ENCODE data around the gene PDP2.
A peak's percentile ranks its signal among the peaks of the same experiment; 100 is the strongest.

PDP2 gene, protein sequence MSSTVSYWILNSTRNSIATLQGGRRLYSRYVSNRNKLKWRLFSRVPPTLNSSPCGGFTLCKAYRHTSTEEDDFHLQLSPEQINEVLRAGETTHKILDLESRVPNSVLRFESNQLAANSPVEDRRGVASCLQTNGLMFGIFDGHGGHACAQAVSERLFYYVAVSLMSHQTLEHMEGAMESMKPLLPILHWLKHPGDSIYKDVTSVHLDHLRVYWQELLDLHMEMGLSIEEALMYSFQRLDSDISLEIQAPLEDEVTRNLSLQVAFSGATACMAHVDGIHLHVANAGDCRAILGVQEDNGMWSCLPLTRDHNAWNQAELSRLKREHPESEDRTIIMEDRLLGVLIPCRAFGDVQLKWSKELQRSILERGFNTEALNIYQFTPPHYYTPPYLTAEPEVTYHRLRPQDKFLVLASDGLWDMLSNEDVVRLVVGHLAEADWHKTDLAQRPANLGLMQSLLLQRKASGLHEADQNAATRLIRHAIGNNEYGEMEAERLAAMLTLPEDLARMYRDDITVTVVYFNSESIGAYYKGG

DNA sequence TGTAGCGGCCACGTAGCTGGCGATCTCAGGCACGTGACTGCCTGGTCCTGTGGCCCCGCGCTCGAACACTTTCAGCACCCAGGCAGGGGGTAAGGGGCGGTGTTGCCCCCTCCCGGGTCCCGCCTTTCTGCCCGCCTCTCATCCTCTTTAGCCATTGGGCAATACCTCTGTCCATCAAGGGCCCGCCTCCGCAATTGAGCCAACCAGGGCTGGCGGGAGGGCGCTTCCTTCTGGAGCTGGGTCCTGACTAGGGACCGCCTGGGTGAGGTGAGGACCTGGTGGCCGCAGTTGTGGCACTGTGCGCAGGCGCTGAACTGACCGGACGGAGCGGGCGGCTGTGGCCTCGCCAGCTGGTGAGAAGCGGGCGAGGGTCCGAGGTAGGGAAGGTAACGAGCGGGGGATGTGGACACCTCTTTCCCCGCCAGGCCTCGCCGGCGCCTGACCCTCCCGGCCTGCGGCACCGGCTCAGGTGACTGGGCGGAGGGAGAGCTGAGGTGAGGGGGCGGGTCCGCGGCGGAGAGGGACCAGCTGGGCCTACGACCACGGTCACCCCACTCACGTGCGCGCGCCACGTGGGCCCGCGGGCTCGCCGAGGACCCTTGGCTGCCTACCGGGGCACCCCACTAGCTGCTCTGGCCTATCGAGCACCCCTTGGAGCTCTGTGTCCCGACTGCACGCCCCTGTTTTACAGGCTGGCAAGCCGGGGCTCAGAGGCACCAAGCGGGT, at the start of gene PDP2:
Gene PDP2, plus strand, starts transcription at position 228 of the 726 bp plus-strand sequence. CDS start 3,770 bp downstream, outside the sequence.
- DNase-seq = peak; percentile 85 to 86

DNA sequence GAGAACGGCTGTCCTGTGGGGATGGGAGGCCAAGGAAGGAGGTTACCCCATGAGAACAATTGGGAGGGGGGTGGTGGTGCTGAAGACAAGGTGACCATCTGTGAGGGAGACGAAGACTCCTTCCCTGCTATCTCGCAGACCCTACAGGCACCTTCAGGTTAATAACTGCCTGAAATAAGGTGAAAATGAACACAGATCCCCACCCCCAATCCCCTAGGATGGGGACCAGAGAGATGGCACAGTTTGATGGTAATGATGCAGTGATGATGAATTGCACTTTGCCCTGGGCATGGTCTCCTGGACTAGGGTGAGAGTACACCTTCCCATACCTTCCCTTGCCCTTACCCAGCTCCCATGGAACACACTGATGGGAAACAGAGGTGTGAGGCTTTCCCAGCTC, 48.1 kb upstream of the PDP2 start:
- DNase-seq = no peak

DNA sequence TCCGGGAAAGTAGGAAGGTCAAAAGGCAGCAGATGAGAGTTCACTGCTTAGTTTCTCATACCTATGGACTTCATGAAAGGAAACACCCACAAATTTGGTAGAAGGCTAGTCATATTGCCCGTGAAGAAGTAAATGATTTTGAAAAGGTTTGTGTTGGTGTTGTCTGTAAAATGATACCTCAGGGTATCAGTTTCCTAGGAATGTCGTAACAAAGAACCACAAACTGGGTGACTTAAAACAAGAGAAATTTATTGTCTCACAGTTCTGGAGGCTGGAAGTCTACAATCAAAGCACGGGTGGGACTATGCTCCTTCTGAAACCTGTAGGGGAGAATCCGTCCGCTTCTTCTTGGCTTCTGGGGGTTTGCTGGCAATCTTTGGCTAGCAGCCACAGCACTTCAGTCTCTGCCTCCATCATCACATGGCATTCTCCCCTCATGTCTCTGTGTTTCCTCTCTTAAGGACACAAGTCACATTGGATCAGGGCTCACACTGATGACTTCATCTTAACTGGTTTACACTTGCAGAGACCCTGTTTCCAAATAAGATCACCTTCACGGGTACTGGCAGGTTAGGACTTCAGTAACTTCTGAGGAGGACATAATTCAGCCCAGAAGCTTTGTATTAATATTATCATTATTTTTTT, 47.5 kb upstream of the PDP2 start:
- DNase-seq = no peak

DNA sequence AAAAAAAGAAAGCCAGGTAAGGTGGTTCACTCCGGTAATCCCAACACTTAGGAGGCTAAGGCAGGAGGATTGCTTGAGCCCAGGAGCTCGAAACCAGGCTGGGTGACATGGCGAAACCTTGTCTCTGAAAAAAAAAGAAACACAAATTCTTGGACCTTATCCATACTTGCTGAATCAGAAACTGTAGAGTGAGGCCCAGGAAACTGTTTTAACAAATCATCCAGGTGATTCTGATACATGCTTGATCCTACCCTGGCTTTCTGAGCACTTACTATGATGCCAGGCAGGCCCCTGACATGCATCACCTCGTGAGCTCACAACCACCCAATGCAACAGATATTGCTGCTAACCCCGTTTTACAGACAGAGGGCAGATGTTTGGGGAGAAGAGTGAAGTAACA, 45.6 kb upstream of the PDP2 start:
- DNase-seq = no peak

DNA sequence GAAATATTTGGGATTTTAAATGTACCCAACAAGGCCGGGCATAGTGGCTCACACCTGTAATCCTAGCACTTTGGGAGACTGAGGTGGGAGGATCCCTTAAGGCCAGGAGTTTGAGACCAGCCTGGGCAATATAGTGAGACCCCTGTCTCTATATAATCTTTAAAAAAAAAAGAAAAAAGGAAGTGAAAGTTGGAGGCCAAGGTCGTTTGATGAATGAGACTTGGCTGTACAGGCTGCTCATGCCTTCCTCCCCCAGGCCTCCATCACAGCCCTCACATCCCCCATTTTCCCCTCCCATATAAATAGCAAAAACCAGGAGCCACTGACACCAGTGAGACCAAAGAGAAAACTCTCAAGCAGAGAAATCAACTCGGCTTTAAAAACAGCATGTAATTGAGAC, 39.4 kb upstream of the PDP2 start:
- DNase-seq = no peak

DNA sequence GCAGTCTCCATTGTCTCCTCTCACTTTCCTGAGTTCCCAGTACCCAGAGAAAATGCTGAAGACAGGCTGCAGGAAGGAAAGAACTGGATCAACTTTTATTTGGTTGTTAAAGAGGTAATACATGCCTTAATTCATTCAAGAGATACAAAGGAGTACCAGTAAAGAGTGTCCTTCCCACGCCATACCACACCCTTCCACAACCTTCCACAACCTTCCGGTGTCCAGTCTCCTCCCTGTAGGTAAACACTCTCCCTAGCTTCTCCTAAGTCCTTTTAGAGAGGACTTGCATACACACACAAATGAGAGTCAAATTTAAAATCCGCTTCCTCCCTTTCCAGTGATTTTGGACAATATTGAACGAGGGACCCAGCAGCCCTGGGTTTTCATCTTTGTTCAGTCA, 38.9 kb upstream of the PDP2 start:
- no peak for DNase-seq

DNA sequence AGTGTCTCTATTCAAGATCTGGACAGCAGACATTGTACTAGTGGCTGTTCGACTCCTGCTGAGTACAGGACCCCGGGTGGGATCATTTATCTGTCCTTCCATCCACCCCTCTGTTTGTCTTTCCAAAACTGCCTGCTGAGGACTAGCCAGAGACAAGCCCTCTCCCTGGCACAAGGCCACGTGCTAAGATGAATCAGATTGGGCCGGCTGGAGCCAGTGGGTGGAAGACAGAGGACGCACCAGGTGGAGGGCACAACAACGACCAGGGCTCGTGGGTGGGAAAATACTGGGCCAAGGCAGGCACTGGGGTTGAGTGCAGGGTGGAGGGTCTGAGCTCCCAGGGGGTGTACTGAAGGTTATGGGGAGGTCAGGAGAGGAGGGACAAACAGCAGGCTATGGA, 37.5 kb upstream of the PDP2 start:
- no peak for DNase-seq

DNA sequence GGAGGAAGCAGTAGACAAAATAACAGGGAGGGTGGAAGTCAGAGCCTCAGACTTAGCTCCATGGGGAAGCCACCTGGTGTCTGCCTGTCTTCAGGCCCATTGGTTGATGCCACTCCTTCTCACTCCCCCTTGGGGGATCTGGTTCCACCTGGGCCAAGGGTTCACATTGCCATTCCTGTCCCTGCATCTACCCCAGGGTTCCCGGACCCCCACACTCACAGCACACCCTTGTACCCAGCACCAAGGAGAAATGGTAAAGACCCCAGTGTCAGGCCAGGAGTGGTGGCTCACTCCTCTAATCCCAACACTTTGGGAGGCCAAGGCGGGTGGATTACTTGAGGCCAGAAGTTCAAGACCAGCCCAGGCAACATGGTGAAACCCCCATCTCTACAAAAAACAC, 37.1 kb upstream of the PDP2 start:
- DNase-seq = no peak

DNA sequence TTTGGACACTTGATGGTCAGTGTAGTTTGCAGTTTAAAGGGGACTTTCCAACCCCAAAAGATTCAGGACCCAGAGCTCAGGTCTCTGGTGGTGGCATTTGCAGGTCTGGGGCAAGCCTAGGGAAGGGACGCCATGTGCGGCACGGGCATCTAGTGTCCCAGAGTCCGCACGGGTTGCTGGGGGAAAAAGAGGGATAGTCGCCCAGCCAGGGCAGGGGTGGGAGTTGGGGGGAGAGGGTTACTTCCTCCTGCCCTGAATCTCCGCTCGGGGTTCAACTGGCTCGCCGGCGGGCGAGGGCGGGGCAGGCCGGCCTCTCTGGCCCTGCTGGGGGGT, 36.3 kb upstream of the PDP2 start:
- DNase-seq = no peak

DNA sequence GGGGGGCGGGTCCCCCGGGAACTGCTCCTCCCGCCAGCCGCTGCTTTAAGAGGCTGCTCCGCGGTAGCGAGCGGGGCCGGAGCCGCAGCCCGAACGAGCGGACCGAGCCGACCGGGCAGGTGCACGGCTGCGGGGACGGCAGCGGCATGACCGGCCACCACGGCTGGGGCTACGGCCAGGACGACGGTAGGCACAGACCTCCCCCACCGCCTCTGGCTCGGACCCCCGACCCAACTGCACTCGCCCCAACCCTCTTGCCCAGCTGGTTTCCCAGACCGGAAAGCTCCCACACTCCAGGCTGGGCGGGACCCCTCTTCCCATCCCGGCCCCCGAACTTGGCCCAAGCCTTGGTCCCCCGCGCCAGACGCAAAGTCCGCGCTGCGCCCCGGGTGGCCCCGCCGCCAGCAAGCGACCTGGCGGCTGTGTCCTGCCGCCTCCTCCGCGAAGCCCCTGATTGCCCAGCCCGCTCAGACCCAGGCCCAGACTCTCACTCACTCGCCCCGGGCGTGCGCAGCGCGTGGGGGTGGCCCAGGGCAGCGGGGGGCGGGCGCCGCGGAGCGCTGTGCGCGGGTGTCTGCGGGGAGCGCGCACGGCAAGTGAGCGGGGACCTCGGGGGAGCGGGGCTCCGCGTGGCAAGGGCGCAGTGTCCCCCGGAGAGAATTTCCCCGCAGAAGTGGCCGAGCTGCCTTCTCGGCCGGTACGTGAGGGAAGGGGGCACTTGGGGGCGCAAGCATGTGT, 35.8 kb upstream of the PDP2 start, which contains the start of gene CA7:
Gene CA7, plus strand, starts transcription at position 73 of the 738 bp plus-strand sequence. Its CDS starts 74 bp downstream, at position 147.
- no peak for DNase-seq

DNA sequence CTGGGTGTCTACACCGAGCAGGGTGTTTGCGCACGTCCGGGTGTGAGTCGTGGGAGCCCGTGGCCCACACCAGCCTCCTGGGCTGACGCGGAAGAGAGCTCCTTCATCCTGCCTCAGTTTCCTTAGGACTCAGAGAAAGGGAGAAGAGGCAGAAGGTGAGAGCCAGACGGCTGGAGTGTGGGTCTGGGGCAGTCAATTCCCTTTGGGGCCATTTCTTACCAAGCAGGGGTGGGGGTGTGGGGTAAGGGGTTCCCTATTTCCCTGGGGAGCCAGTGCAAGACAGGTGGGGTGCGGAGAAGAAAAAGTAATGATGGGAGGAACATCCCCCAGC, 35.3 kb upstream of the PDP2 start:
- DNase-seq = no peak

DNA sequence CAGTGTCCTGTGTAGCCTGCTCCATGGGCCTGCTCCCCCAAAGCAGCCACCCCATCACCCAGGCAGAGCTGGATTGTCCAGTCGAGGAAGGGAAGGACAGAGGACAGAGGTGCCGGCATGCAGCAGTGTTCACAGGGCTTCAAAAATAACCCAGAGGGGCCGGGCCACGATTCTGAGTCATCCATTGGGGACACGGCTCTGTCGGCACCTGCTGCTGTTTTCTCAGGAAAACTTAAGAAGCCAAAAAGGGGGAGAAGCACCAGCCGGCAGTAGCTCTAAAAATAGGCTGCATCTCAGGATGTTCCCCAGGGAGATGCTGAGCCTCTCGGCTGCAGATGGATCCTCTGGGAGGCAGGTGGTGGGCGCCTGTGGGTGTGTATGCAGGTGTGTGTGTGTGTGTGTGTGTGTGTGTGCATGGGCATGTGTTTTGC, 34.5 kb upstream of the PDP2 start:
- no peak for DNase-seq

DNA sequence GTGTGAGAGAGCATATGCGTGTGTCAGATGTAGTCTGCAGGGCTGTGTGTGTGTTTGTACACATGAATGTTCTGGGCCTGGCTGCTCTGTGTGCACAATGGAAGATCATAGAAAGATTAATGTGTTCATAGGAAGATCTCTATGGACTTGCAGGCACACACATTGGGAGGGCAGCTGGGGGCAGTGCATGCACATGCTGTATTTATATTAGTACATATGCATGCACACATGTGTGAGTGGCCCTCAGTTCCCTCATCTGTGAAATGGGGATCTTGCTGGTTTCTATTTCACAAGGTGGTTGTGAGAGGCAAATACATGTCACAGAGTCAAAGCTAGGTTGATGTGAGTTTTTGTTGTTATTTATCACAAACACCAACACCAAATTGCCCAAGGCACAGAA, 34.0 kb upstream of the PDP2 start:
- DNase-seq = no peak

DNA sequence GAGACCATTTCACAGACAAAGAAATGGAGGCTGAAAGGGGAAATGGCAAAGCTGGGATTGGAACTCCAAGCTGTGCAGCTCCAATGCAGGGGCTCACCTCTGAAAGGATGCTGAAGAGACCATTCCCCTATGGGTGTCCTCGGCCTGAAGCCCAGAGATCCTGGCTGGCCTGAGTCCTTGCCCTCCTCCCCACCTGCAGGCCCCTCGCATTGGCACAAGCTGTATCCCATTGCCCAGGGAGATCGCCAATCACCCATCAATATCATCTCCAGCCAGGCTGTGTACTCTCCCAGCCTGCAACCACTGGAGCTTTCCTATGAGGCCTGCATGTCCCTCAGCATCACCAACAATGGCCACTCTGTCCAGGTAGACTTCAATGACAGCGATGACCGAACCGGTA, 33.5 kb upstream of the PDP2 start:
- no peak for DNase-seq

DNA sequence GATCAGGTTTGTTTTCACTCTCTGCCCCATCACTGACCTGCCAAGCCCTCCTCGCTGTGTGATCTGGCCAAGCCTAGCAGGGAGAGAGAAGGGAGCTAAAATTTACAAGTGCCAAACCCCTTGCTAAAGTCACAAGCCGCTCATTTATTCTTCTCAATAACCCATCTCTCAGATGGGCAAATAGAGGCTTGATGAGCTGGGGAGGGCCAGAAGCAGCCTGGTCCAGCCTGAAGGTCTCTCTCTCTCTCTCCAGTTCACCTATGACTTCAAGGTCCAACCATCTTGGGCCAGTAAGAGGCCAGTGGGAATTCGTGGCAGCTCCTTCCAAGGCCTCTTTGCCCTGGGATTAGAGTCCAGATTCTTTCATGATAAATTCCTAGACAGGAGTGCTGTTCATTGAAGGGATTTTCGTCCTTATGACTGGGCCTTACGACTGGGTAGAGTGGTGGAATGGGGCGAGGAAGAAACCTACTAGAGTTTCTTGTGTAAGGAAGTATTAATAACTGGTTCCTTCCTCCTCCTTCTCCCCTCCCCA, 32.7 kb upstream of the PDP2 start:
- DNase-seq = no peak

DNA sequence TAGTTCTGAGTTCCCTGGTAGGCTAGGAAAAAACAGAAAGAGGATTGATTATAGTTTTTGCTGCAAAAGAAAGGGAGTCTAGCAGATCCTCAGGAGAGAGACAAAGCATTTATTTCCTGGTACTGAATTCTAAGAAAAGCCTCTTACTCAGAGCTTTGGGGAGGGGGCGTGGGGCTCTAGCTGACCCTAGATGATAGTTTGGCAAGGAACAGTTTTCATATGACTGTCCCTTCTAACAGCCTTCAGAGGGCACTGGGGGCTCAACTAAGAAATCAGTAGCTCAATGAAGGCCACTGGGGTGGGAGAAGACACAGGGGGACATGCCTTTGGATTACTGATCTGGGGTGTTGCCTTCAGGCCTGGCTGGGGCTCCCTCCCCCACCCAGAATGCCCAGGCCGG, 32.1 kb upstream of the PDP2 start:
- DNase-seq = no peak

DNA sequence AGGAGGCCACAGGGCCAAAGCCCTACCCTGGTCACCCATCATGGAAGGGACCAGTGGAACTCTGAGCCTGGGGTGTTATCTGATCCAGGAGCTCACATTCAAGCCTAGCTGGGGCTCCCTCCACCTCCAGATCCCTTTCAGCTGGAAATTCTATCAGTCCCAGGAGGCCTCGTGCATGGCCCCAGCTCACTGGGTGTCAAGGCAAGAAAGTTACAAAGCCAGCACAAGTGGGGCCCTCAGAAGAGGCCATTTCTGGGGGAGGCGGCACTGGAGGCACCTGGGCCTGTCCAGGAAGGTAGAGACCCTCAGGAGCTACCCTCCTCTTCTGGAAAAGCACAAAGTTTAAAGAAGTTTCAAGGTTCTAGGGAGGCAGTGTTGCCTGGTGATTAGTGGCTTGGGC, 31.3 kb upstream of the PDP2 start:
- DNase-seq = no peak

DNA sequence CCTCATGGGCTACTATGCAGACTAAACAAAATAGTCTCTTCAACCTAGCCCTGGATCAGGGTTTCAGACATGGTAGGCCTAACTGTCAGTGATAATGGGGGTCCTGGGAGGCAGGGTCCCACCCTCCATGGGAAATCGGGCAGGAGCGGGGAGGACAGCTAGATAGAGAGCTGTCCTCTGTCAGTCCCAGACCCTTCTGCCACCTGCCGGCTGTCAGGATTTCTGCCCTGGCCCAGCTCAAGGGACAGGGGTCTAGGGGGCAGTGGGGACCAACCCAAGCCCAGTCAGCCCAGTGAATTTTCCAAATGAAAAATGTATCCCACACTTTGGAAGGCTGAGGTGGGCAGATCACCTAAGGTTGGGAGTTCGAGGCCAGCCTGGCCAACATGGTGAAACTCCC, 30.8 kb upstream of the PDP2 start:
- no peak for DNase-seq

DNA sequence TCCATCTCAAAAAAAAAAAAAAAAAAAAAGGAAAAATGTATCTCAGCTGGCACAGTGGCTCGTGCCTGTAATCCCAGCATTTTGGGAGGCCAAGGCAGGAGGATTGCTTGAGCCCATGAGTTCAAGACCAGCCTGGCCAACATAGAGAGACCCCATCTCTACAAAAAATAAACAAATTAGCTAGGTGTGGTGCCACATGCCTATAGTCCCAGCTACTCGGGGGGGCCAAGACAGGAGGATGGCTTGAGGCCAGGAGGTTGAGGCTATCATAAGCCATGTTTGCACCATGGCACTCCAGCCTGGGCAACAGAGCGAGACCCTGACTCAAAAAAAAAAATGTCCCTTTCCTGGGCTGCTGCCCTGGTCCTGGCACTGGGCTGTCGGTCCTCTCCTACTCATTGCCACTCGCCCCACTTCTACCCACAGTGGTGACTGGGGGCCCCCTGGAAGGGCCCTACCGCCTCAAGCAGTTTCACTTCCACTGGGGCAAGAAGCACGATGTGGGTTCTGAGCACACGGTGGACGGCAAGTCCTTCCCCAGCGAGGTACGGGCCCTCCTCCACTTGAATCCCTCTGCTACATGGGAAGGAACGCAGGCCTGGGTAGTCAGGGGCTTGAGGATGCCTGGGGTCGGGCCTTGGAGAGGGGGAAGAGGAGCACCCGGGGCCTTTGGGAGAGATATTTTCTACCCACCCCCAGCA, 30.1 kb upstream of the PDP2 start:
- DNase-seq = no peak

DNA sequence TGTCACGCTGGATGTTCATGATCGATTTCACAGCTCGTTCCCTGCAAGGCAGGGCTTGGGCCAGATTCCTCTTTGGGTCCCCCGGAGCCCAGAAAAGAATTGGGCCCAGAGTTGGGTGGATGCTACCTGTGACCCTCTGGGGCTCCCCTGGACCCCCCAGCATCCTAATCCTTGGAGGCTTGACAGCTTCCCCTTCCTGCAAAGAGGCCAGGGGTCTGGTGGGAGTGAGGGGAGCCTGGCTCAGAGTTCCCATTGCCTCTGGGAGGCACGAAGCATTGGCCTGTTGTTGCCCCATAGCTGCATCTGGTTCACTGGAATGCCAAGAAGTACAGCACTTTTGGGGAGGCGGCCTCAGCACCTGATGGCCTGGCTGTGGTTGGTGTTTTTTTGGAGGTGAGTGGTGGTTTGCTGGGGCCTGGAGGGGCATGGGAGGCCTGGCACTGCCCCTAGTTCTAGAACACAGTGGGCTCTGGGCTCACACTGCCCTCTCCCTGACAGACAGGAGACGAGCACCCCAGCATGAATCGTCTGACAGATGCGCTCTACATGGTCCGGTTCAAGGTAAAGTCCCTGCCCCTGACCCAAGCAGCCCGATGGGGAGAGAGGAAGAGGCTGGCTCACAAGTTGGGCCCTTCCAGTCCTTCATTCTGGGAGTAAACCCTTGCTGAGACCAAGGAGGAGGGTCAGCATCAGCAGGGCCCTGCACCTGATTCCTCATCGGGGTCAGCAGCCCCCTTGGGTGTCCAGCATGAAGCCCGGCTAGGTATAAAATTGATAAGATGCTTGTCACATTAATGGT, 28.9 kb upstream of the PDP2 start:
- no peak for DNase-seq

Data from activated CD4-positive, alpha-beta T cell treated with anti-CD3 and anti-CD28 coated beads, Interleukin-2, amount 50 U/mL, for 4 hours (primary cell).